HG03457 (cell line): Measurements from ENCODE around the gene DAPP1.
A peak's percentile ranks its signal among the peaks of the same experiment; 100 is the strongest.

Experiments used
- ATAC-seq: cut with Tn5 transposase; IDR thresholded peaks from one replicate; pipeline ENCODE4 v1.9.1; 2021; ENCODE audit warnings: moderate number of reproducible peaks; ENCODE audit not compliant: unreplicated experiment

Gene DAPP1

GRCh38 chr4:99894161-99894997 is 77.8 kb downstream of the DAPP1 start, which contains the start of gene LAMTOR3:
LAMTOR3 (minus strand) TSS chr4:99894427; CDS start chr4:99893963, 464 bp downstream.
- peak; percentile 97 for ATAC-seq

- no peak for ATAC-seq
Observed at GRCh38 chr4:99894998-99895397, 78.4 kb downstream of the DAPP1 start.

GRCh38 chr4:99915449-99915848 is 98.8 kb downstream of the DAPP1 start:
- ATAC-seq = no peak

DNA sequence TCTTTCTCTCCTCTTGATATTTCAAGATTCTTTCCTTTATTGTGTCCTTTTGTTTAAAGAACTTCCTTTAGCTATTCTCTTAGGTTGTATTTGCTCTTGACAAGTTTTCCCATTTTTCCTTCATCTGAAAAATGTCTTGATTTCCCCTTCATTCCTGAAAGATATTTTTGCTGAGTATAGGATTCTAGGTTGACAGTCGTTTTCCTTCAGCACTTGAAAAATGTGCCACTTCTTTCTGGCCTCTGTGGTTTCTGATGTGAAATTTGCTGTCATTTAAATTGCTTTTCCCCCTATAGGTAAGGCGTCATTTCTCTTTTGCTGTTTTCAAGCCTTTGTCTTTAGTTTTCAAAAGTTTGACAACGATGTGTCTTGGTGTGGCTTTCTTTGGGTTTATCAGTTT is 100.9 kb downstream of the DAPP1 start:
- ATAC-seq = no peak

DNA sequence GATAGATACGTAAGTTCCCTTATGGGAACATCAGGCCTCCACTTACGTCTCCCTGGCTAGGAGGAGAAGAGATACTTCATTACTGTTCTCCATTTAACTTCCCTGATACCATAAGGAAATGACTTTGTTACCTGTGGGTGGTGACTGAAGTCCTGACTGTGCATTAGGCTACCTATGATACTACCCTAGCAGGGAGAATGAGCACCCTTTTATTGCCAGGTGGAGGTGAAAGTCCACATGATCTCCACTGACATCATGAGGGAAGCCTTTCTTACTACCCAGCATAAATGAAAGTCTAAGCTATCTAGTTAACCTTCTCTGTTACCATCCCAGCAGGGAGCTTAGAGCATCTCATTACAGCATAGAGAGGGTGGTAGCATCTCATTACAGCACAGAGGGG is 102.0 kb downstream of the DAPP1 start:
- no peak for ATAC-seq
